Activated T-helper 1 cell treated with anti-CD3 and anti-CD28 coated beads, Interleukin-12 subunit alpha, Interleukin-12 subunit beta, Interleukin-2, Interleukin-4 antibody, amounts not matched to agents 30 ng/mL and 10 ng/mL and 1 ng/mL, durations not matched to agents 14 hours and 24 hours and 36 hours (primary cell): Measurements from ENCODE around the gene PPIL4. TPM values are rescaled to one million over a fixed set of nuclear protein-coding genes. Genes with fewer than 3 reads are reported as not detected.

Source experiments
- DNase-seq: peaks from one replicate; pipeline ENCODE4 v3.0.0; 2021; ENCODE audit warnings: low spot score
- H3K27ac Mint-ChIP-seq: one replicate; pipeline ENCODE4 v1.8.0; 2021; ENCODE audit warnings: mild to moderate bottlenecking, mixed read lengths
- H3K27me3 Mint-ChIP-seq: one replicate; pipeline ENCODE4 v1.8.0; 2022; ENCODE audit warnings: mild to moderate bottlenecking, moderate library complexity, mixed read lengths; ENCODE audit not compliant: insufficient read depth
- H3K36me3 Mint-ChIP-seq: one replicate; pipeline ENCODE4 v1.8.0; 2021; ENCODE audit warnings: low read depth, mixed read lengths
- H3K4me1 Mint-ChIP-seq: one replicate; pipeline ENCODE4 v1.8.0; 2021; ENCODE audit warnings: low read depth, mixed read lengths
- H3K4me3 Mint-ChIP-seq: one replicate; pipeline ENCODE4 v1.8.0; 2021; ENCODE audit warnings: mild to moderate bottlenecking, moderate library complexity, mixed read lengths
- H3K9me3 Mint-ChIP-seq: one replicate; pipeline ENCODE4 v1.8.0; 2021; ENCODE audit warnings: mixed read lengths
- intact Hi-C: fragments of 100-400 bp; cut with micrococcal nuclease; formaldehyde crosslinking; loops from one replicate; pipeline ENCODE4 v1.15.1; 2024
- total RNA-seq: library from RNA; stranded (reverse); gene quantifications from 2 replicates; pipeline ENCODE4 v1.2.3, GENCODE V29; 2022

PPIL4 gene
- 25.0 and 26.1 TPM in 2 replicates for total RNA-seq

- Mint-ChIP-seq H3K4me1 (peaks cover 31% of the 10 kb centered on the region), H3K27ac (peak within 1 kb of the TSS; percentile 99), H3K27me3 (peaks cover 4% of the 10 kb centered on the region), H3K9me3 (no peaks in the 10 kb centered on the region), H3K4me3 (peak within 1 kb of the TSS; percentile 98), H3K36me3 (peaks cover 6% of the 10 kb centered on the region)
- DNase-seq: peak; percentile 96
- intact Hi-C loops: loop anchor here (1.0 to 10.0 kb wide), 13 partner anchors 14 to 1845 kb away; partner anchors contain the start of genes KATNA1, LATS1, LRP11 and NUP43
These were observed at the start of gene PPIL4 for GRCh38 chr6:149545754-149546471. TSS of gene PPIL4 (minus strand) at chr6:149546043. CDS start at chr6:149546005, 38 bp downstream.

- Mint-ChIP-seq H3K9me3 (no peaks in the 10 kb centered on the region), H3K27me3 (no peaks in the 10 kb centered on the region), H3K36me3 (peaks cover 25% of the 10 kb centered on the region), H3K27ac (no peak overlapping the region), H3K4me3 (no peak overlapping the region), H3K4me1 (no peaks in the 10 kb centered on the region)
- intact Hi-C loops: no loop called here
- no peak for DNase-seq
These were observed 47.6 kb upstream of the PPIL4 start for GRCh38 chr6:149593408-149593807.

- Mint-ChIP-seq H3K27me3 (no peaks in the 10 kb centered on the region), H3K27ac (no peak overlapping the region), H3K36me3 (peaks cover 23% of the 10 kb centered on the region), H3K4me3 (no peak overlapping the region), H3K9me3 (no peaks in the 10 kb centered on the region), H3K4me1 (no peaks in the 10 kb centered on the region)
- DNase-seq: no peak
- intact Hi-C loops: no loop called here
These were observed 47.1 kb upstream of the PPIL4 start for GRCh38 chr6:149592983-149593382.

- intact Hi-C loops: no loop called here
- DNase-seq: no peak
- H3K4me3 Mint-ChIP-seq: no peak overlapping the region
- no peak overlapping the region for H3K27ac Mint-ChIP-seq
- H3K27me3 Mint-ChIP-seq: no peaks in the 10 kb centered on the region
- H3K36me3 Mint-ChIP-seq: peaks cover 22% of the 10 kb centered on the region
- H3K9me3 Mint-ChIP-seq: no peaks in the 10 kb centered on the region
- H3K4me1 Mint-ChIP-seq: no peaks in the 10 kb centered on the region
These were observed 40.3 kb upstream of the PPIL4 start for GRCh38 chr6:149586149-149586548.

GRCh38 chr6:149581349-149581748, 35.5 kb upstream of the PPIL4 start:
- Mint-ChIP-seq H3K4me3 (no peak overlapping the region), H3K9me3 (no peaks in the 10 kb centered on the region), H3K36me3 (peaks cover 18% of the 10 kb centered on the region), H3K4me1 (no peaks in the 10 kb centered on the region), H3K27me3 (no peaks in the 10 kb centered on the region), H3K27ac (no peak overlapping the region)
- DNase-seq: no peak
- intact Hi-C loops: no loop called here

GRCh38 chr6:149580880-149581279, 35.0 kb upstream of the PPIL4 start:
- Mint-ChIP-seq H3K4me1 (no peaks in the 10 kb centered on the region), H3K27me3 (no peaks in the 10 kb centered on the region), H3K27ac (no peak overlapping the region), H3K9me3 (no peaks in the 10 kb centered on the region), H3K36me3 (peaks cover 17% of the 10 kb centered on the region), H3K4me3 (no peak overlapping the region)
- intact Hi-C loops: no loop called here
- no peak for DNase-seq

GRCh38 chr6:149567945-149568585, 22.2 kb upstream of the PPIL4 start:
- Mint-ChIP-seq H3K36me3 (peaks cover 2% of the 10 kb centered on the region), H3K27me3 (peaks cover 6% of the 10 kb centered on the region), H3K4me3 (peak overlapping the region; percentile 72), H3K4me1 (peaks cover 17% of the 10 kb centered on the region), H3K9me3 (no peaks in the 10 kb centered on the region), H3K27ac (no peak overlapping the region)
- intact Hi-C loops: loop anchor here (5.0 kb wide), 2 partner anchors 354 to 1299 kb away; partner anchors contain the start of genes MTHFD1L and RAET1G
- DNase-seq: no peak

GRCh38 chr6:149567194-149567586, 21.3 kb upstream of the PPIL4 start:
- Mint-ChIP-seq H3K9me3 (no peaks in the 10 kb centered on the region), H3K4me3 (peak overlapping the region; percentile 90), H3K36me3 (peaks cover 2% of the 10 kb centered on the region), H3K27me3 (peaks cover 6% of the 10 kb centered on the region), H3K4me1 (peaks cover 17% of the 10 kb centered on the region), H3K27ac (peak overlapping the region; percentile 65)
- intact Hi-C loops: loop anchor here (5.0 kb wide), 2 partner anchors 355 to 1300 kb away; partner anchors contain the start of genes MTHFD1L and RAET1G
- no peak for DNase-seq

GRCh38 chr6:149566410-149567193, 20.8 kb upstream of the PPIL4 start:
- no peaks in the 10 kb centered on the region for H3K9me3 Mint-ChIP-seq
- peaks cover 17% of the 10 kb centered on the region for H3K4me1 Mint-ChIP-seq
- intact Hi-C loops: loop anchor here (1.0 to 5.0 kb wide), 6 partner anchors 82 to 1301 kb away; partner anchors contain the start of genes KATNA1, LATS1, LRP11 and MTHFD1L
- H3K27me3 Mint-ChIP-seq: peaks cover 6% of the 10 kb centered on the region
- peak overlapping the region; percentile 90 for H3K4me3 Mint-ChIP-seq
- H3K27ac Mint-ChIP-seq: peak overlapping the region; percentile 65
- DNase-seq: peak; percentile 40
- H3K36me3 Mint-ChIP-seq: peaks cover 2% of the 10 kb centered on the region

GRCh38 chr6:149565527-149566409, 19.9 kb upstream of the PPIL4 start, which contains the start of gene GINM1:
TSS of gene GINM1 (plus strand) at chr6:149566375. CDS start at chr6:149566415, 40 bp downstream.
- Mint-ChIP-seq H3K27ac (peak within 1 kb of the TSS; percentile 94), H3K9me3 (no peaks in the 10 kb centered on the region), H3K4me1 (peaks cover 17% of the 10 kb centered on the region), H3K4me3 (peak within 1 kb of the TSS; percentile 92), H3K27me3 (peaks cover 7% of the 10 kb centered on the region), H3K36me3 (no peaks in the 10 kb centered on the region)
- intact Hi-C loops: loop anchor here (1.0 to 5.0 kb wide), 9 partner anchors 19 to 1302 kb away; partner anchors contain the start of genes KATNA1, LATS1, LRP11 and MTHFD1L
- peak; percentile 97 for DNase-seq

GRCh38 chr6:149563928-149564325, 18.1 kb upstream of the PPIL4 start:
- H3K27me3 Mint-ChIP-seq: peaks cover 21% of the 10 kb centered on the region
- H3K9me3 Mint-ChIP-seq: no peaks in the 10 kb centered on the region
- no peak for DNase-seq
- peaks cover 17% of the 10 kb centered on the region for H3K4me1 Mint-ChIP-seq
- no peak overlapping the region for H3K27ac Mint-ChIP-seq
- H3K36me3 Mint-ChIP-seq: no peaks in the 10 kb centered on the region
- no peak overlapping the region for H3K4me3 Mint-ChIP-seq
- intact Hi-C loops: no loop called here
